ENCODE results near the gene ADAMTSL1. TPM values are rescaled to one million over a fixed set of nuclear protein-coding genes. Genes with fewer than 3 reads are reported as not detected.

The ADAMTSL1 gene
- total and polyA plus RNA-seq, 9 of the 15 experiments (the other 6 are each of a cell fraction or from before 2014, with no cell fraction given), result 0.01 TPM; not detected in 8

- TF ChIP-seq ZFP91 (CRISPR knock-in tag; IDR thresholded peaks at IDR 0.05), result no peak
These were observed 209.9 kb downstream of the ADAMTSL1 start (continued) for GRCh38 chr9:18683851-18684250.

- H3K9me3 ChIP-seq (replicated peaks; ENCODE audit: control insufficient read depth, insufficient read depth, low read depth, low read length), result no peaks in the 10 kb centered on the region
- CTCF ChIA-PET (ENCODE audit: low intra/inter-chr PET ratio), result no interaction called here
- ATAC-seq (no peak), FAIRE-seq (no peak), DNase-seq (ENCODE audit: extremely low read depth in 1 of 4, low spot score in 3 of 4) (no peak)
- no peak overlapping the region for H3K9ac ChIP-seq (ENCODE audit: insufficient read depth in 1 of 2, low read depth in 2 of 2, low read length in 2 of 2)
- WGBS (ENCODE audit: insufficient coverage, low coverage, missing lambda C conversion rate), result 2% methylated on average over 5 of the region's 5 CpGs
- POLR2A ChIA-PET, result no interaction called here
- H3K4me2 ChIP-seq (ENCODE audit: insufficient read depth, low read length), result no peak overlapping the region
- no peaks in the 10 kb centered on the region for H4K20me1 ChIP-seq (replicated peaks; ENCODE audit: control insufficient read depth, insufficient read depth, low read length)
- H3K79me2 ChIP-seq (ENCODE audit: control insufficient read depth, insufficient read depth, low read length), result no peaks in the 10 kb centered on the region
- no peak overlapping the region for H2AFZ ChIP-seq (ENCODE audit: low read depth, low read length)
- no peak overlapping the region for H3K4me3 ChIP-seq
- no peaks in the 10 kb centered on the region for H3K36me3 ChIP-seq (ENCODE audit: control insufficient read depth, insufficient read depth, low read length)
- intact Hi-C loops (cut with micrococcal nuclease) (no loop called here), in situ Hi-C loops (cut with MboI) (no loop called here)
- no peaks in the 10 kb centered on the region for H3K9me1 ChIP-seq (ENCODE audit: control insufficient read depth, insufficient read depth, low read length)
- H3K27ac ChIP-seq (ENCODE audit: extremely low read depth, low read depth, low read length), result no peak overlapping the region
- no peaks in the 10 kb centered on the region for H3K27me3 ChIP-seq (ENCODE audit: control insufficient read depth in 2 of 2, insufficient read depth in 2 of 2, low read length in 2 of 2)
- no peaks in the 10 kb centered on the region for H3K4me1 ChIP-seq (replicated peaks in 1 of 2; ENCODE audit: control insufficient read depth in 2 of 2, insufficient read depth in 2 of 2, low read length in 2 of 2)
- BruUV-seq (replicated peaks), result no TSS peak
- TF ChIP-seq E2F4 (CRISPR knock-in tag; IDR thresholded peaks at IDR 0.05; ENCODE audit: low read depth) (no peak), HMBOX1 (IDR thresholded peaks at IDR 0.05) (no peak), THAP7 (CRISPR knock-in tag; IDR thresholded peaks at IDR 0.05) (no peak), E2F1 (CRISPR knock-in tag; IDR thresholded peaks at IDR 0.05) (no peak), PATZ1 (CRISPR knock-in tag; IDR thresholded peaks at IDR 0.05; ENCODE audit: borderline replicate concordance) (no peak), ZNF699 (CRISPR knock-in tag; IDR thresholded peaks at IDR 0.05; ENCODE audit: insufficient replicate concordance) (no peak)
These were observed 210.8 kb downstream of the ADAMTSL1 start for GRCh38 chr9:18684593-18685317.

All from K562 (cell line).